Tibial artery (tissue), 4 donors: ENCODE results near the gene TGFB1I1.
"Not testable (repeated sequence)": the region's sequence is repeated elsewhere in the genome, so short reads cannot be mapped to it uniquely, and the experiment has no call there.

Experiments used
- DNase-seq, 2 donors: peaks; one replicate each; pipeline ENCODE4 v3.0.0-alpha.2; 2019
- H3K27ac ChIP-seq, 2 donors: fragments of 200-600 bp; sonication (generic) in 1 of 2; 1 replicate in 1 of 2; 2 replicates in 1 of 2; pipeline ENCODE4 v1.5.1; 2018 to 2019; ENCODE audit warnings: mild to moderate bottlenecking in 1 of 2
- H3K27me3 ChIP-seq, 2 donors: fragments of 200-600 bp; sonication (generic) in 1 of 2; one replicate each; pipeline versions ENCODE4 v1.5.1 to v1.6.0; 2016 to 2019
- H3K36me3 ChIP-seq, 3 donors: fragments of 200-600 bp; sonication (generic) in 2 of 3; one replicate each; pipeline ENCODE4 v1.5.1; 2016 to 2019; ENCODE audit warnings: mild to moderate bottlenecking in 2 of 3
- H3K4me1 ChIP-seq, 4 donors: fragments of 200-600 bp; sonication (generic) in 2 of 4; 1 replicate in 3 of 4; 2 replicates in 1 of 4; pipeline ENCODE4 v1.5.1; 2016 to 2019
- H3K4me3 ChIP-seq, 2 donors: fragments of 200-600 bp; sonication (generic) in 1 of 2; 1 replicate in 1 of 2; 2 replicates in 1 of 2; pipeline ENCODE4 v1.5.1; 2018 to 2019; ENCODE audit warnings: mild to moderate bottlenecking in 2 of 2
- H3K9me3 ChIP-seq, 3 donors: fragments of 200-600 bp; sonication (generic) in 1 of 3; one replicate each; pipeline ENCODE4 v1.5.1; 2016 to 2019
- intact Hi-C: fragments of 100-400 bp; cut with DNase I; formaldehyde crosslinking; loops from one replicate; pipeline ENCODE4 v1.15.0; 2023; ENCODE audit warnings: low total_unique reads
- TF ChIP-seq, protein P1 (sequence below), 2 experiments: fragments of 200-600 bp in 1 of 2; fragments of 450-650 bp in 1 of 2; IDR thresholded peaks; one replicate each; pipeline ENCODE4 v1.5.1; 2017 to 2019; ENCODE audit warnings: antibody characterized with exemption in 2 of 2, mild to moderate bottlenecking in 1 of 2, moderate library complexity in 1 of 2

The TGFB1I1 gene

DNA sequence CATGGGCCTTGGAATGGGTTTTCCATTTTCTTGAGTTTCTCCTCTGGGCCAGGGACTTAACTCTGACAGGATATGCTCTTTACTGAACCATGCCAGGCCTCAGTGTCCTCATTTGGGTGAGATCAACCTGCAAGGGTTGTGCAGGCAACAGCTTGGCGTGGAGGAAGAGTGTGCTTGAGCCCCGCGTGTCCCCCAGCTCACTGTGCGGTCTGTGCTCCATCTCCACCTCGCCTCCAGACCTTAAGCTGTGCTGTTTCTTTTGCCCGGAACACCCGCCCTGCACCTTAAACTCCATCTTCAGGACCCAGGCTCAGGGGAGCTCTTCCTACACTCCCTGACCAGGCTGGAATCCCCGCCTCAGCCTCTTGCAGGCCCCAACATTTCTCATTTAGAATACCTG lies 26.5 kb downstream of the TGFB1I1 start:
- H3K9me3 ChIP-seq = no peaks in the 10 kb centered on the region
- TF ChIP-seq, protein P1, sequence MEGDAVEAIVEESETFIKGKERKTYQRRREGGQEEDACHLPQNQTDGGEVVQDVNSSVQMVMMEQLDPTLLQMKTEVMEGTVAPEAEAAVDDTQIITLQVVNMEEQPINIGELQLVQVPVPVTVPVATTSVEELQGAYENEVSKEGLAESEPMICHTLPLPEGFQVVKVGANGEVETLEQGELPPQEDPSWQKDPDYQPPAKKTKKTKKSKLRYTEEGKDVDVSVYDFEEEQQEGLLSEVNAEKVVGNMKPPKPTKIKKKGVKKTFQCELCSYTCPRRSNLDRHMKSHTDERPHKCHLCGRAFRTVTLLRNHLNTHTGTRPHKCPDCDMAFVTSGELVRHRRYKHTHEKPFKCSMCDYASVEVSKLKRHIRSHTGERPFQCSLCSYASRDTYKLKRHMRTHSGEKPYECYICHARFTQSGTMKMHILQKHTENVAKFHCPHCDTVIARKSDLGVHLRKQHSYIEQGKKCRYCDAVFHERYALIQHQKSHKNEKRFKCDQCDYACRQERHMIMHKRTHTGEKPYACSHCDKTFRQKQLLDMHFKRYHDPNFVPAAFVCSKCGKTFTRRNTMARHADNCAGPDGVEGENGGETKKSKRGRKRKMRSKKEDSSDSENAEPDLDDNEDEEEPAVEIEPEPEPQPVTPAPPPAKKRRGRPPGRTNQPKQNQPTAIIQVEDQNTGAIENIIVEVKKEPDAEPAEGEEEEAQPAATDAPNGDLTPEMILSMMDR (IDR thresholded peaks at IDR 0.05) = no peak
- H3K4me1 ChIP-seq = peaks cover 0 to 14% (median 4%) of the 10 kb centered on the region in 4 donors
- intact Hi-C loops = no loop called here
- no peak for DNase-seq
- H3K27ac ChIP-seq = no peak overlapping the region
- no peak overlapping the region for H3K4me3 ChIP-seq
- peaks cover 46 to 72% (median 59%) of the 10 kb centered on the region in 3 donors for H3K36me3 ChIP-seq
- no peaks in the 10 kb centered on the region for H3K27me3 ChIP-seq

DNA sequence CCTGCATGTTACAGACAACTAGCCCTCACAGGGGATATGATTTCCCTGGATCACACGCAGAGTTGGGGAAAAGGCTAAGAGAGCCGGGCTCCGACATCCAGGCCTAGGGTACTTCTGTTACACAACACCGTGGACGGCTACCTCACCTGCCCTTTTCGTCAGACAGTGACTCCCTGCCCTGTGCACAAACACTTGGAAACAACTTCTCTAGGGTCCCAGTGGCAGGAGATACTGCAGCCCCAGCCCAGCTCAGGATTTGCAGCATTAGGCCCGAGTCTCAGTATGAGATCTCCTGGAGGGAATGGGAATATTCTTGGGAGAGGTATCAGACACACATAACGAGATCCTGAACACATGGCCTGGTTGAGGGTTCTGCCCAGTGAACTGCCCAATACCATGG lies 28.0 kb downstream of the TGFB1I1 start:
- TF ChIP-seq, protein P1 (IDR thresholded peaks at IDR 0.05) = no peak
- H3K4me3 ChIP-seq = no peak overlapping the region
- no peaks in the 10 kb centered on the region for H3K9me3 ChIP-seq
- H3K36me3 ChIP-seq = peaks cover 33 to 67% (median 46%) of the 10 kb centered on the region in 3 donors
- H3K4me1 ChIP-seq = peaks cover 0 to 14% (median 4%) of the 10 kb centered on the region in 4 donors
- no peak for DNase-seq
- no peak overlapping the region for H3K27ac ChIP-seq
- intact Hi-C loops = loop anchor here (10.0 kb wide), 1 partner anchor 315 kb away; the partner anchor contains the start of gene FUS
- no peaks in the 10 kb centered on the region for H3K27me3 ChIP-seq

DNA sequence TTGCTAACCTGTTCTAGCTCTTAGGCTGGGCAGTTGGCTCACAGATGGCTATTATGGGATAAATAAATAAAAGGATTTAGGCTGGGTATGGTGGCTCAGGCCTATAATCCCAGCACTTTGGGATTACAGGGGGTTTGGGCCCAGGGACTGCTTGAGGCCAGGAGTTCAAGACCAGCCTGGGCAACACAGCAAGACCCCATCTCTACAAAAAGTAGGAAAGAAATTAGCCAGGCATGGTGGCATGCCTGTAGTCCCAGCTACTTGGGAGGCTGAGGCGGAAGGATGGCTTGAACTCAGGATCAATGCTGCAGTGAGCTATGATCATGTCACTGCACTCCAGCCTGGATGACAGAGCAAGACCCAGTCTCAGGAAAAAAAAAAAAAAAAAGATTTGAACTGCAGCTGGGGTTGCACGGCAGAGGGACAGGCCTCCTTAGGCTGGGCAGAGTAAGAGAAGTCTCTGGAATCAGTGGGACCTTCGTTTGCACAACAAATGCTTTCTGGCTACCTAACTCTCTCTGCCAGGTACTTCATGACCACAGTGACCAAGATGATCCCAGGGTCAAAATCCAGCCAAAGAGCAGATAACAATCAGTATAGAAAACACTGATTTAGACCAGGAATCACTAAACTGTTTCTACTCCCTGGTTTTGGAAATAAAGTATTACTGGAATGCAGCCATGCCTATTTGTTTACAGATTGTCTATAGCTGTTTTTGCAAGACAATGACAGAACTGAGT lies 29.4 kb downstream of the TGFB1I1 start:
- H3K4me1 ChIP-seq = peaks cover 0 to 16% (median 6%) of the 10 kb centered on the region in 4 donors
- no peak overlapping the region for H3K4me3 ChIP-seq
- H3K27me3 ChIP-seq = no peaks in the 10 kb centered on the region
- no peak overlapping the region for H3K27ac ChIP-seq
- DNase-seq = no peak
- TF ChIP-seq, protein P1 (IDR thresholded peaks at IDR 0.05) = no peak
- intact Hi-C loops = loop anchor here (10.0 kb wide), 1 partner anchor 317 kb away; the partner anchor contains the start of gene FUS
- no peaks in the 10 kb centered on the region for H3K9me3 ChIP-seq
- H3K36me3 ChIP-seq = peaks cover 20 to 54% (median 31%) of the 10 kb centered on the region in 3 donors

DNA sequence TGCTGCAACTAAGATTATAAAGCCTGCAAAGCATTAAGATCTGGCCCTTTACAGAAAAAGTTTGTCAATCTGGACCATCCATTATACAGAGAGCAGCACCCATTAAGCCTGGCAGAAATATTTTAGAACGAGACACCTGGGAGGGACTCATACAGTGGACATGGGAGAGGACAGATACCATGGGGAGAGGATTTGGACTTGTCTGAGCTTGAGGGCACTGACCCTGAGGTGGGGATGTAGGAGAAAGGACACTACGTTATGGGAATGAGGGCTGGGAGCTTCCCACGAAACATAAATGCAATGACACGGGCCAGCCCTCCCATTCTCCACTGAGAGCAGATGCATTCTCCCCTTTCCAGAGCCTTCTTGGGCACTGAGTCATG lies 30.0 kb downstream of the TGFB1I1 start:
- intact Hi-C loops = loop anchor here (10.0 kb wide), 1 partner anchor 317 kb away; the partner anchor contains the start of gene FUS
- TF ChIP-seq, protein P1 (IDR thresholded peaks at IDR 0.05) = no peak
- no peak overlapping the region for H3K27ac ChIP-seq
- H3K4me1 ChIP-seq = peaks cover 0 to 22% (median 11%) of the 10 kb centered on the region in 4 donors
- H3K9me3 ChIP-seq = no peaks in the 10 kb centered on the region
- DNase-seq = no peak
- no peak overlapping the region for H3K4me3 ChIP-seq
- peaks cover 17 to 49% (median 25%) of the 10 kb centered on the region in 3 donors for H3K36me3 ChIP-seq
- H3K27me3 ChIP-seq = no peaks in the 10 kb centered on the region

DNA sequence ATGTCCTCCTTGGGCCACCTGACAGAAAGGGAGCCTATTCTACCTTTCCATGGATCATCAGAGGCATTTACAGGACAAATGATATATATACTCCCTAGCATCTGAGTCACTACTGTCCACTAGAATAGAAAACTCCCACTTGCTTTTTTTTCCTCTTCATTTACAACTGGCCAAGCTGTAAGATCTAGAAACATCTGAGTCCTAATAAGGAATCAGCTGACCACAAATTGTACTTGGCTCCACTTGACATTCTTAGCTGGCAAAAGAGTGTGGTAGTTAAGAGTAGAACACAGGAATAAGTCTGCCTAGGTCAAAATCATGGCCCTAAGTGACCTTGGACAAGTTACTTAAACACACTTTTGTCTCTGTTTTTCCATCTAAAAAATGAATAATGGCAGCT lies 31.0 kb downstream of the TGFB1I1 start:
- peaks cover 16 to 38% (median 17%) of the 10 kb centered on the region in 3 donors for H3K36me3 ChIP-seq
- peaks cover 0 to 28% (median 16%) of the 10 kb centered on the region in 4 donors for H3K4me1 ChIP-seq
- no peak overlapping the region for H3K27ac ChIP-seq
- H3K4me3 ChIP-seq = no peak overlapping the region
- intact Hi-C loops = loop anchor here (10.0 kb wide), 1 partner anchor 318 kb away; the partner anchor contains the start of gene FUS
- no peak for DNase-seq
- H3K27me3 ChIP-seq = no peaks in the 10 kb centered on the region
- TF ChIP-seq, protein P1 (IDR thresholded peaks at IDR 0.05) = no peak
- H3K9me3 ChIP-seq = no peaks in the 10 kb centered on the region

DNA sequence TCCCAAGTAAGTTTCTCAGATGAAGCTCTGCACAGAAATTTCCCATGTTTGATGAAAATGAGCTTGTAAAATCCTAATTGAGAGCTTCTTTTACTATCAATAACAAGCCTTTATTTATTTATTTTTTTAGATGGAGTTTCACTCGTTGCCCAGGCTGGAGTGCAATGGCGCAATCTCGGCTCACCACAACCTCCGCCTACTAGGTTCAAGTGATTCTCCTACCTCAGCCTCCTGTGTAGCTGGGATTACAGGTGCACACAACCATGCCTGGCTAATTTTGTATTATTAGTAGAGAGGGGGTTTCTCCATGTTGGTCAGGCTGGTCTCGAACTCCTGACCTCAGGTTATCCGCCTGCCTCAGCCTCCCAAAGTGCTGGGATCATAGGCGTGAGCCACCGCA lies 31.6 kb downstream of the TGFB1I1 start:
- H3K27ac ChIP-seq, DNase-seq: not testable (repeated sequence)

More for the DNA sequence above, 31.6 kb downstream of the TGFB1I1 start:
- H3K4me3 ChIP-seq, H3K27me3 ChIP-seq, H3K9me3 ChIP-seq: not testable (repeated sequence)
- intact Hi-C loops = loop anchor here (10.0 kb wide), 1 partner anchor 319 kb away; the partner anchor contains the start of gene FUS
- Histone ChIP-seq H3K36me3 (peaks cover 11 to 33% (median 12%) of the 10 kb centered on the region in 3 donors), H3K4me1 (peaks cover 0 to 28% (median 16%) of the 10 kb centered on the region in 4 donors)
